Hematopoietic multipotent progenitor cell treated with erythropoietin and hydrocortisone succinate and interleukin-3 and kit ligand, for 15 days (in vitro differentiated cells): ENCODE results near the gene PUM2.
"Not testable (repeated sequence)": the region's sequence is repeated elsewhere in the genome, so short reads cannot be mapped to it uniquely, and the experiment has no call there.

Source experiments
- DNase-seq: peaks from one replicate; pipeline ENCODE4 v3.0.0-alpha.2; 2015; ENCODE audit warnings: low spot score

The PUM2 gene

DNA sequence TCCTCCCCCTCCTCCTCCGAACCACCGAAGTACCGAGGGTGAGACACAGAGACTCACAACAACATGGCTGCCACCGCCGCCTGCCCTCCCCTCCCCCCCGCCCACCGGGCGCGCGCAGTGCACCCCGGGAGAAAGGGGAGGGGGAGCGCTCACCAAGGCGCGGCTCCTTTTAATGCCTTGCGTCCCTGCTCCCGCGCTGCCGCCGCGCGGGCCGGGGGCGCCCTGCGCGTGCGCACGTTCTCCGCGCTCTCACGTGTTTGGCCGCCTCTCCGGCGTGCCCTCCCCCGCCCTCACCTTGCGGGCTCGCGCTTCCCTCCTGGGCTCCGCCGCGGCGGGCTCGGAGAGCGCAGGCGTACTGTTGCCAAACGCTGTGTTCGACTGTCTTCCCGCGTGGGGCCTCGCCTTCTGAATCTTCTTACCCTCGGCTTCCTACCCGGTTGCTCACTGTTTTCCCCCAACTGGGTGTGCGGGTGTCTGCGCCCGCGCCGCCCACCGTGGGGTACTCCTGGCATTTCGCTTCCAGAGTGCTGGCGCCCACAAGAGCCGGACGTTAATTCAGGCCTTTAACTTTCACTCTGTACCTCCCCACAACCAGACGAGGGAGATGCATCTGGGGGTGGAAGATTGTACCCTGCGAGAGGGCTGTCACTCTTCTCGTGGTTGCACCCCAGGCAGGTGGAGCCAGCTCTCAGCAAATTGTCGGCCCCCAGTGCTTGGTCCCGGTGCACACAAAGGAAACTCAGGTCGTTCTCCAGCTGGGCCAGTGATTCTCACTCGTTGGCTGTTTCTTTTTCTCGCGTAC lies at the start of gene PUM2:
Gene PUM2 (minus strand): TSS at position 92 of the 802 bp plus-strand sequence. CDS start 23,484 bp downstream, outside the sequence.
- DNase-seq: peak; percentile 89

GRCh38 chr2:20400306-20400705 lies 49.7 kb upstream of the PUM2 start:
- DNase-seq: no peak

GRCh38 chr2:20398956-20399567 lies 48.4 kb upstream of the PUM2 start:
- no peak for DNase-seq

GRCh38 chr2:20397811-20398447 lies 47.3 kb upstream of the PUM2 start:
- no peak for DNase-seq

DNA sequence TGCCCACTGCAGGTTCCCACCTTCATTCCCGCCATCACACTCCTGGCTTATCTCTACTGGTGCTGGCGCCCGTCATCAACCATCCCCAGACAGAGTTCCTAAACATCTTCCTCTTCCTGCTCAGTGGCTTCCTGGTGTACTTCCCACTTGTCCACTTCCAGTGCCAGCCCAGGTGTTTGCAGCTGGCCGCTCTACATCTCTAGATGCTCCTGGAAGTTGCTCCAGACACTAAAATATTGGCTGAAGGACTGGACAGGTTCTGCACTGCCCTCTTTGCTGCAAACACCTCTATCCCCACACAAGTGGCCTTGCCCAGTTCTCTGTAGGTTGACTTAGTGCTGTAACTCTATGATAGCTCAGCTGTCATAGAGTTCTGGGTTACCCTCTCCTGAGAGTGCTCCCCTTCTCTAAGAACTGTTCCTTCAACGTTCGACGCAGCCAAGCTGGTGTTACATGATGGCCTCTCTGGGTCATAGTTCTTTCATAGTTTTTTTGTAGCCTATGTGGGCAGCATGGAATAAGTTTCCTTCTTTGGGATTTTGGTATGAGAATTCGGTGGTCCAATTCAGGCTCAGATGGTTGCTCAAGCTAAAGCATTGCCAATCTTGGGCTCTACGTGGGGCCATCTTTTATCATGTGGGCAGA lies 45.8 kb upstream of the PUM2 start:
- no peak for DNase-seq

- no peak for DNase-seq
These were observed 43.3 kb upstream of the PUM2 start for GRCh38 chr2:20393986-20394385.

DNA sequence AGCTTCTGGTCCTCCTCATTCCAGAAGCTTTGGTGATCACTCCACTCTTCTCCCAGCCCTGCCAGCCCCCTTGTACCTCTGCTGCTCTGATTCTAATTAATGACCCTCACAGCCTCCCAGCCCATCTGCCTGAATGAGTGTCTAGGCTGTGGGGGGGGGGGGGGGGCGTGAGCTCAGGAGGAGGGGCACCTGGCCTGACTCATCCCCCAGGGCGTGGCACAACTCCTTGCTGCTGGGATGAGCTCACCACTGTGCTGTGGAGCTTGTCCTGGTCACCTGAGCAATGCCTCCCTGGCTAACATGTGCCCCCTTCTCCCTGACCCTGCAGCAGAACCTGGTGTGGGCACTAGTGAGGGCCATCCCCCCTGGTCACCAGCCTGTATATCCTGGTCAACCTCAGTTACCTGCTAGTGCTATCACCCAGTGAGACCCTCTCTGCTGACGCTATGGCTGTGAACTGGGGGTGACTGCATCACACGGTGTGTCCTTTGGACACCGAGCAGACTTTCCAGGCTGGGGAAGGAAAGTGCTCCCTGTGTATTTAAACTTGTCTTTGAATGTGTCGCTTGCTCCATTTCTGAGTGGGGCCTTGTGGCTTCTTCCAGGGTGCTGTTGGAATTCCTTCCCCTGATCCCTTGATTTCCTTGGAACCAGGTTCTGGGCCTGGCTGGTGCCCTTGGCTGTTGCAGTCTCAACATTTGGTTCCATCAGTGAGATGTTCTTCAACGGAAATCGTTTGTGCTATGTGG lies 41.5 kb upstream of the PUM2 start:
- DNase-seq: no peak

DNA sequence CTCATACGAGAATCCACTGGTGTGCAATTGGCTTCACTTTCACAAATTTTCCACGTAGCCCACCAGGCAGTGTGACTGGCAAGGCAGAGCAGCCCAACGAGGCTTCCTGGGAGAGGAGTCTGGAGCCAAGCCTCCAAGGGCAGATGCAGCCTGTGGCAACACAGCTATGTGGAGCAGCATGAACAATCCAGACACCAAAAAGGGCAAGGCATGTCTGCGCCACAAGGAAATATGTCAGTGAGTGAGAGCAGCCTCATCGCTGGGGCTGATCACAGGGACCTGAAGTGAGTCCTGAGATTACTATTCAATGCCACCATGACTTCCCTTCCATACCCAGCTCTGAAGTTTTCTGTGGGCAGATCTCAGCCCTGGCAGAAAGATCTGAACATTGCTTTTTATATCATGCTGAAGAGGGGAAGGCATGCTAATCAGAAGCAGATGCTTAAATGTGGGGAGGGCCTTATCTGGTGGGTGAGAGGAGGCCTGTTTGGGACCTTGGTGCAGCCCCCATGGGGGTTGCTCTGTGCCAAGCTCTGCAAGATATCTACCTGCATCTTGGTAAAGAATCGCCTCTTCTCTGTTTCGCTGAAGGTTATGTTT lies 40.0 kb upstream of the PUM2 start:
- DNase-seq: no peak

DNA sequence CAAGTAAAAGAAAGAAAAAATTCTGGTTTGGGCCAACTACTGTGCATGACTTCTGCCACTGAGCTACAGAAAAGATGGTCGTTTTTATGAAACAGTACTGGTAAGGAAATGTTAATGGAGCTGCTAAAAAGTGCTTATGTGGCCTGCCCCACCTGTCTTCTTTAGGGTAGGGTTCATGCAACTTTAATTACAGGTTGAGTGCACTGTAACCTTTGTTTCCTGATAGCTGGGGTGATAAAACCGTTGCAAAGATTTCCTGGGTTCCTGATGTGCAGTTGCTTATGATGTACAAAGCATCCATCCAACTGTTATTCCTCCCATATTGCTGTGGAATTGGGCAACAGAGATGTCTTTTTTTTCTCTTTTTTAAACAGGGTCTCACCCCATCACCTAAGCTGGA lies 34.3 kb upstream of the PUM2 start:
- DNase-seq: no peak

- no peak for DNase-seq
These were observed 32.5 kb upstream of the PUM2 start for GRCh38 chr2:20382965-20383810.

GRCh38 chr2:20381457-20381856 lies 30.8 kb upstream of the PUM2 start:
- peak; percentile 16 for DNase-seq

- peak; percentile 17 for DNase-seq
These were observed 28.4 kb upstream of the PUM2 start for GRCh38 chr2:20378891-20379519.

GRCh38 chr2:20378341-20378740 lies 27.7 kb upstream of the PUM2 start:
- no peak for DNase-seq

DNA sequence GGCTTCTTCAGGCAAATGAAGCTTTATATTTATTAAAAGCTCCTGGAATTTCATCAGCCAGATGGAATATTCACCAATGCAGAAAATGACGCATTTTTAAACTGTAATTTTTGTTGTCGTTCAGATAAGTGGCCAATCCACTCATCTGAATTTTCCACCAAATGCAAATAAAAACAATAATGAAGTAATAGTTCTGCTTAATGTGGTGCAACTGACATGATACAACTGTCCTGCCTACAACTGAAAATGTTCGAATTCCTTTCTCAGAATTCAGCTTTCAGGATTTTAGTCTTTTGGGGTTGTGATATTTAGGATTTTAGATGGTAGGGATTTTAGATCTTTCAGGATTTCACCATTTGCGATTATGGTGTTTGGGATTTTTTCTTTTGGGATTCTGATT lies 27.1 kb upstream of the PUM2 start:
- DNase-seq: no peak

DNA sequence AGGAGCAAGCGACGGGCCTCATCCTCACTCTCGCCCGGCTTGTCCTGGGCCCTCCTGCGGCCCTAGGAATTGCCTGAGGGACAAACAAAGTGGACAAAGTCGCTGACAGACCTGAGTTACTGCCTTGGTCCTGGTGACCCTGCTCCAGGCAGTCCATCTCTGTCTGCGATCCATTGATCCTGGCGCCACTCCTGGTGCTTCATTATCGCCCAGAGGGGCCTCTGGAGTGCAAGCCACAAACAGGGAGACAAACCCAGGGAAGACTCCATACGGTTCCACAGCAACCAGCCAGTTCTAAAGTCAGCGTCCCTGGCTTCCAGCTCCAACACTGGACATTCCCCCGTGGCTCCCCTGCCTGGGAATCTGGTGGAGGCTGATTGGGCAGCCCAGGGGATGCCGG lies 24.3 kb upstream of the PUM2 start:
- DNase-seq: not testable (repeated sequence)

DNA sequence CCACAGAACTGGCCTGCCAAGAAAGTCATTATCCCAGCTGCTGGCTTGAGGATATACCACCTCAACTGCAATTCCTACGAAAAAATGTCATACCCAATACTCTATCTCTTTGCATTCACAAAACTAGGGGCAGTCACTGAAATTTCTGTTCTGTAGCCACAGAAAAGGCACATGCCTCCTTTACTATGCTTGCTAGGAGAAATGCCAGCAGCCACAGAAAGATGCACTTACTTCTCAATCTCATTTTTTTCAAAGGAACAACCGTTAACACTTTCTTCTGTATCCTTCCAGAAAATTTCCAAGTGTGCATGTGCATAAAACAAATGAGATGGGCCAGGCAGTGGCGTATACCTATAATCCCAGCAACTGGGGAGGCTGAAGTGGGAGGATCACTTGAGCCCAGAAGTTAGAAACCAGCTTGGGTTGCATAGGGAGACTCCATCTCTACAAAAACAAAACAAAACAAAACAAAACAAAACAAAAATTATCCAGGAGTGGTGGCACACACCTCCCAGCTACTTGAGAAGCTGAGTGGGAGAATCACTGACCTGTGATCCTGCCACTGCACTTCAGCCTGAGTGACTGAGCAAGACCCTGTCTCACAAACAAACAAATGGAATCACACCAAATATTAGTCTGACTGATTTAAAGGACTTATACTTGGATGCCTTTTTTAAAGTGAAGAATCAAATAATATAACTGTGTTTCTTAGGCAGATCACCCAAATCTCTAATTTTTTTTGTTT lies 22.4 kb upstream of the PUM2 start:
- no peak for DNase-seq

- DNase-seq: no peak
These were observed 20.8 kb upstream of the PUM2 start for GRCh38 chr2:20371323-20372025.

DNA sequence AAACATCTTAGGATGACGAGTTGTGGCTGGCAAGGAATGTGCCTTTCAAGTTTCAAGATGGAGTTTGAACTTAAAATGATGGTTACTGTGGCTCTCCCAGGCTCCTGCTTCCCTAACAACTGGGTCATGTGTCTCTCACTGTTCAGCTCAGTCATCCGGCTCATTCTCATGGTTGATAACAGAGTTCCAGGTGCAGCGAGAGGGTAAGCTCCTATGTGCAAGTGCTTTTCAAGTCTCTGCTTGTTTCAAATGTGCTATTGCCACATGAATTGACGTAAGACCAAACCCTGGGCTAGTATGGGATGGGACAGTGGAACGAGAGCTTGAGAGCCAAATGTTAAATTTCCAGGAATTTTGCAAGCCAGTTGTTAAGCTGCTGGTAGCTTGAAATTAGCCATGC lies 19.5 kb upstream of the PUM2 start:
- no peak for DNase-seq

- no peak for DNase-seq
These were observed 18.7 kb upstream of the PUM2 start for GRCh38 chr2:20369366-20369765.
